GM12878 (cell line): Measurements from ENCODE around the gene LIX1L. TPM values are rescaled to one million over a fixed set of nuclear protein-coding genes. Genes with fewer than 3 reads are reported as not detected.

Experiments used
- BACH1 ChIP-seq: fragments of 450-650 bp; IDR thresholded peaks from 2 replicates; pipeline ENCODE4 v1.6.1; 2017; ENCODE audit warnings: mild to moderate bottlenecking, borderline replicate concordance
- CEBPB ChIP-seq, 2 experiments: fragments of 150-350 bp in 1 of 2; IDR thresholded peaks; 2 replicates each; pipeline ENCODE4 v1.6.1; 2012 to 2014; ENCODE audit warnings: low read depth in 2 of 2, low read length in 2 of 2, borderline replicate concordance in 1 of 2, inconsistent platforms in 1 of 2
- CREM ChIP-seq: IDR thresholded peaks from 2 replicates; pipeline ENCODE4 v1.6.1; 2014; ENCODE audit warnings: antibody characterized with exemption, low read depth
- CUX1 ChIP-seq: IDR thresholded peaks from 2 replicates; pipeline ENCODE4 v1.6.1; 2012; ENCODE audit warnings: improper control_type of control experiment, low read depth, low read length; ENCODE audit not compliant: insufficient replicate concordance
- E2F8 ChIP-seq: fragments of 450-650 bp; IDR thresholded peaks from 2 replicates; pipeline ENCODE4 v1.6.1; 2018; ENCODE audit warnings: mild to moderate bottlenecking, low read depth, moderate library complexity; ENCODE audit not compliant: partially characterized antibody
- EED ChIP-seq: sonication (generic); IDR thresholded peaks from 2 replicates; pipeline ENCODE4 v1.6.1; 2016; ENCODE audit warnings: antibody characterized with exemption, low read depth
- EP300 ChIP-seq, 2 experiments: fragments of 150-350 bp in 1 of 2; IDR thresholded peaks; 2 replicates each; pipeline ENCODE4 v1.6.1; 2011 to 2012; ENCODE audit warnings: low read depth in 2 of 2, low read length in 2 of 2, borderline replicate concordance in 1 of 2, improper control_type of control experiment in 1 of 2, inconsistent platforms in 1 of 2; ENCODE audit not compliant: control insufficient read depth in 1 of 2
- KDM1A ChIP-seq: fragments of 200-600 bp; sonication (generic); IDR thresholded peaks from 2 replicates; pipeline ENCODE4 v1.6.1; 2016; ENCODE audit warnings: borderline replicate concordance
- MEF2B ChIP-seq: fragments of 450-650 bp; IDR thresholded peaks from 2 replicates; pipeline ENCODE4 v1.6.1; 2018; ENCODE audit warnings: mild to moderate bottlenecking, moderate library complexity; ENCODE audit not compliant: partially characterized antibody, poor library complexity, severe bottlenecking
- MLLT1 ChIP-seq: fragments of 450-650 bp; IDR thresholded peaks from 2 replicates; pipeline ENCODE4 v1.6.1; 2016; ENCODE audit warnings: mild to moderate bottlenecking
- NFIC ChIP-seq: IDR thresholded peaks from 2 replicates; pipeline ENCODE4 v1.6.1; 2012; ENCODE audit warnings: low read depth, mild to moderate bottlenecking, inconsistent platforms, low read length, moderate library complexity
- PAX5 ChIP-seq: IDR thresholded peaks from 2 replicates; pipeline ENCODE4 v1.6.1; 2011; ENCODE audit warnings: low read depth, low read length, borderline replicate concordance
- POLR2A ChIP-seq: IDR thresholded peaks from 2 replicates; pipeline ENCODE4 v1.6.1; 2011; ENCODE audit warnings: low read depth, mild to moderate bottlenecking, low read length
- RCOR1 ChIP-seq: conservative IDR thresholded peaks from 2 replicates; pipeline ENCODE4 v1.6.1; 2012; ENCODE audit warnings: low read depth, low read length, improper control_type of control experiment
- SMC3 ChIP-seq: IDR thresholded peaks from 2 replicates; pipeline ENCODE4 v1.6.1; 2011; ENCODE audit warnings: low read length, improper control_type of control experiment, borderline replicate concordance
- SRF ChIP-seq, 2 experiments: IDR thresholded peaks; 2 replicates each; pipeline ENCODE4 v1.6.1; 2011; ENCODE audit warnings: low read depth in 2 of 2, low read length in 2 of 2, mild to moderate bottlenecking in 1 of 2, moderate library complexity in 1 of 2
- STAT1 ChIP-seq: fragments of 450-650 bp; conservative IDR thresholded peaks from 2 replicates; pipeline ENCODE4 v1.6.1; 2014; ENCODE audit warnings: antibody characterized with exemption, mild to moderate bottlenecking
- polyA plus RNA-seq, 11 experiments: library from polyadenylated mRNA; depleted of rRNA in 4 of 11; unstranded in 6 of 11; stranded (reverse) in 5 of 11; fragments of >200 nt; fragmentation: Nextera tagmentation in 4 of 11; fragmentation: Illumina TruSeq in 1 of 11; extraction: Ambion mirVana in 4 of 11; extraction: Trizol in 1 of 11; gene quantifications; 1 replicate in 1 of 11; 2 replicates in 10 of 11; pipeline versions ENCODE4 v1.2.1 to v1.2.3, GENCODE V29; 2011 to 2016; ENCODE audit warnings: inconsistent platforms in 2 of 11, missing spikeins in 2 of 11, low read depth in 1 of 11
- total RNA-seq, 4 experiments: library from RNA; depleted of rRNA in 3 of 4; stranded (reverse); fragments of >200 nt in 3 of 4; fragmentation: Illumina TruSeq in 1 of 4; extraction: Trizol in 1 of 4; gene quantifications; 2 replicates each; pipeline versions ENCODE4 v1.2.1 to v1.2.3, GENCODE V29; 2013 to 2021

The LIX1L gene
- total and polyA plus RNA-seq, 10 of the 15 experiments (the other 5 are each of a cell fraction or from before 2014, with no cell fraction given), result 5.5 to 48.2 (median 15.3) TPM

- TF ChIP-seq E2F8, result peak; percentile 32
- 0 out of 2 replicates have a peak, but pooled peaks have one; percentile 53 for TF ChIP-seq NFIC
- peak; percentile 97 for TF ChIP-seq MLLT1
- peak; percentile 51; the same call in 1 of the 2 replicates for TF ChIP-seq BACH1
- TF ChIP-seq CUX1, result no peak
- TF ChIP-seq EP300 (IDR thresholded peaks at IDR 0.05; ENCODE audit: borderline replicate concordance in 1 of 2, control insufficient read depth in 1 of 2, low read depth in 2 of 2, low read length in 2 of 2), result 0 out of 4 replicates have a peak, but pooled peaks of 1 of the 2 experiments have one; percentile 11
- no peak for TF ChIP-seq KDM1A
- peak; percentile 95 for TF ChIP-seq POLR2A
- TF ChIP-seq SMC3, result no peak
- no peak for TF ChIP-seq PAX5
- TF ChIP-seq EED, result peak; percentile 21; the same call in 1 of the 2 replicates
- TF ChIP-seq CREM, result peak; percentile 92
- TF ChIP-seq STAT1, result no peak
- peak; percentile 40 for TF ChIP-seq MEF2B
- no peak for TF ChIP-seq RCOR1
- TF ChIP-seq SRF (IDR thresholded peaks at IDR 0.05; ENCODE audit: low read depth in 2 of 2, low read length in 2 of 2), result no peak; a peak in 1 of 4 replicates
- no peak for TF ChIP-seq CEBPB (IDR thresholded peaks at IDR 0.05; ENCODE audit: borderline replicate concordance in 1 of 2, low read depth in 2 of 2, low read length in 2 of 2)
Measured at GRCh38 chr1:145927063-145927886, 30.5 kb downstream of the LIX1L start, which contains the start of gene RBM8A (continued).
